ENCODE data around the gene GJB5. TPM values are rescaled to one million over a fixed set of nuclear protein-coding genes. Genes with fewer than 3 reads are reported as not detected.
"Not testable (repeated sequence)": the region's sequence is repeated elsewhere in the genome, so short reads cannot be mapped to it uniquely, and the experiment has no call there.

GJB5 gene
- total RNA-seq, 5 donors from 2014 or later (not counting 1 experiment from before 2014, with no cell fraction given), result not detected

DNA sequence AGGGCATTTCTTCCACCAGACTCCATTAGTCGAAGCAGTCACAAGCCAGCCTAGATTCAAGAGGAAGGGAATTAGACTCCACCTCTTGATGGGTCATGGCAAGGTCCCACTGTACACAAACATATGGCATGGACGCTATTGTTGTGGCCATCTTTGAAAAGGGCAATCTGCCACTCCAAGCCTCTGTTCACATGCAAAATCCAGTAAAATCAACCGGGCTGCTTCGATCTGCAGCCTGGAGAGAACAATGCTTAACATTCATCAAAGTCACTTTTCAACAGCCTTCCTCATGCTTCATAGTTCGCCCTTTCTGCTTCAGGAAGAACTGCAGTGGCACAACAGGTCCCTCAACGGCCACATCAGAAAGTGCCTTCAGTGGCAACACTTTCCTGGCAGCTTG, 28.0 kb upstream of the GJB5 start:
- Mint-ChIP-seq H3K27ac (no peak overlapping the region), H3K36me3 (no peaks in the 10 kb centered on the region), H3K27me3 (peaks cover 24 to 30% of the 10 kb centered on the region in 2 donors), H3K9me3 (no peaks in the 10 kb centered on the region), H3K4me1 (no peaks in the 10 kb centered on the region), H3K4me3 (no peak overlapping the region)
- Histone ChIP-seq H3K4me3 (ENCODE audit: control insufficient read depth in 1 of 2, extremely low read depth in 1 of 2, low read length in 1 of 2) (no peak overlapping the region), H3K27ac (ENCODE audit: low read length) (no peak overlapping the region), H3K27me3 (replicated peaks in 1 of 2; ENCODE audit: control insufficient read depth in 2 of 2, extremely low read depth in 1 of 2, insufficient read depth in 2 of 2, low read length in 1 of 2) (peaks cover 0 to 34% of the 10 kb centered on the region in 2 experiments), H3K9me3 (no peaks in the 10 kb centered on the region), H3K4me1 (ENCODE audit: control insufficient read depth in 1 of 2, extremely low read depth in 1 of 2, insufficient read depth in 2 of 2, low read length in 2 of 2) (no peaks in the 10 kb centered on the region), H3K36me3 (ENCODE audit: control insufficient read depth in 2 of 2, extremely low read depth in 1 of 2, insufficient read depth in 1 of 2, low read length in 1 of 2) (no peaks in the 10 kb centered on the region)
- ATAC-seq (replicated peaks in 1 of 4), result no peak
- CTCF ChIA-PET, result no interaction called here
- WGBS (ENCODE audit: insufficient coverage), result 38% methylated on average over 4 of the region's 6 CpGs
- DNase-seq, result no peak
- POLR2A ChIA-PET, result no interaction called here

DNA sequence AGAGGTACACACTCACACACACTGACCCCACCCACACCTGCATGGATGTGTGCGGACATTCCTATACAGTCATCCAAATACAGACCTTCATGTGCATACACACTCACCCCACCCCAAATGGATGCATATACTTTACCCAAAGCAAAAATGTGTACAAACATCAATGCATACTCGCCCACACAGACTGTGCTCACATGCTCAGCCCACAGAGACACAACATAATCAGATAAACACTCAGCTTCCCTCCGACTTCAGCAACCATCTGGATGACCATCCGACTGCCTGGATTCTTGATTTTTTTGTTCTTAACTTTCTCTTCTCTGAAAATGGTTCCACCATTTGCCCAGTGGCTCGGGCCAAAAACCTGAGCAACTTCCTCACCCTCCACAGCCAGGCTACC, 24.4 kb upstream of the GJB5 start:
- Mint-ChIP-seq H3K4me3 (no peak overlapping the region), H3K4me1 (no peaks in the 10 kb centered on the region), H3K27ac (no peak overlapping the region), H3K36me3 (no peaks in the 10 kb centered on the region), H3K27me3 (peaks cover 14 to 16% of the 10 kb centered on the region in 2 donors), H3K9me3 (no peaks in the 10 kb centered on the region)
- DNase-seq (no peak), ATAC-seq (replicated peaks in 1 of 4) (no peak)
- Histone ChIP-seq H3K36me3 (ENCODE audit: control insufficient read depth in 2 of 2, extremely low read depth in 1 of 2, insufficient read depth in 1 of 2, low read length in 1 of 2) (no peaks in the 10 kb centered on the region), H3K9me3 (no peaks in the 10 kb centered on the region), H3K4me1 (ENCODE audit: control insufficient read depth in 1 of 2, extremely low read depth in 1 of 2, insufficient read depth in 2 of 2, low read length in 2 of 2) (no peaks in the 10 kb centered on the region), H3K27ac (ENCODE audit: low read length) (no peak overlapping the region), H3K27me3 (replicated peaks in 1 of 2; ENCODE audit: control insufficient read depth in 2 of 2, extremely low read depth in 1 of 2, insufficient read depth in 2 of 2, low read length in 1 of 2) (peaks cover 0 to 25% of the 10 kb centered on the region in 2 experiments), H3K4me3 (ENCODE audit: control insufficient read depth in 1 of 2, extremely low read depth in 1 of 2, low read length in 1 of 2) (no peak overlapping the region)
- 78% methylated on average over 5 of the region's 5 CpGs for WGBS (ENCODE audit: insufficient coverage)
- ChIA-PET CTCF (no interaction called here), POLR2A (no interaction called here)

DNA sequence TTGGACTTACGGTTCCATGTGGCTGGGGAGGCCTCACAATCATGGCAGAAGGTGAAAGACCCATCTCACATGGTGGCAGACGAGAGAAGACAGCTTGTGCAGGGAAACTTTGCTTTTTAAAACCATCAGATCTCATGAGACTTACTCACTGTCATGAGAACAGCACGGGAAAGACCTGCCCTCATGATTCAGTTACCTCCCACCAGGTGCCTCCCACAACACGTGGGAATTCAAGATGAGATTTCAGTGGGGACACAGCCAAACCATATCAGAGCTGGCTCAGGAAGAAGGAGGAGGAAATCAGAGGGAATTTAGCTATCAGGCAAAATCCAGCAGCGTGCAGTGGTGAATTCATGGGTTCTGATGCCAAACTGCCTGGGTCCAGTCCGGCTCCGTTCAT, 22.0 kb upstream of the GJB5 start:
- ATAC-seq (replicated peaks in 1 of 4); H3K36me3 ChIP-seq (ENCODE audit: control insufficient read depth in 2 of 2, extremely low read depth in 1 of 2, insufficient read depth in 1 of 2, low read length in 1 of 2); H3K36me3 Mint-ChIP-seq; CTCF ChIA-PET; H3K27ac Mint-ChIP-seq; H3K4me3 Mint-ChIP-seq; H3K27ac ChIP-seq (ENCODE audit: low read length); DNase-seq; POLR2A ChIA-PET; H3K4me1 Mint-ChIP-seq; H3K9me3 Mint-ChIP-seq; H3K9me3 ChIP-seq; H3K4me1 ChIP-seq (ENCODE audit: control insufficient read depth in 1 of 2, extremely low read depth in 1 of 2, insufficient read depth in 2 of 2, low read length in 2 of 2); H3K4me3 ChIP-seq (ENCODE audit: control insufficient read depth in 1 of 2, extremely low read depth in 1 of 2, low read length in 1 of 2): not testable (repeated sequence)
- H3K27me3 ChIP-seq (replicated peaks in 1 of 2; ENCODE audit: control insufficient read depth in 2 of 2, extremely low read depth in 1 of 2, insufficient read depth in 2 of 2, low read length in 1 of 2), result peaks cover 0 to 17% of the 10 kb centered on the region in 2 experiments
- 84% methylated on average over 2 of the region's 7 CpGs for WGBS (ENCODE audit: insufficient coverage)
- peaks cover 13 to 23% of the 10 kb centered on the region in 2 donors for H3K27me3 Mint-ChIP-seq

DNA sequence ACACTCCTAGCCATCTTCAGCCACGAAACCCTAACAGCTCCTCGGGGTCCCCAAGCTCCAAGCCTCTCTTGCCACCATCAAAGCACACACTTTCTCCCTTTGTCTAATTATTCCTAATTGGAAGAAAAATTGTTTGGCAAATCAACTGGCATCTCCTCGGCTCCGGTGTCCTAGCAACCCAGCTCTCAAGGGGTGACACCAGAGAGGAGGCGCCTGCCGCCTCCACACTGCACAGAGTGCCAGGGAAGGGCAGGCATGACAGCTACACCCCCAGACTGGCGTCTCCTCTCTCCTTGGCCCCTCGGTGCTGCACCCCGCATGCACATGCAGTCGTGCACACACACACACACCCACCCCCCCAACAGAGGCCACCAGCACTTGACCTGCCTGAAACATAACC, 18.2 kb upstream of the GJB5 start:
- Mint-ChIP-seq H3K4me1 (no peaks in the 10 kb centered on the region), H3K9me3 (no peaks in the 10 kb centered on the region), H3K36me3 (no peaks in the 10 kb centered on the region), H3K4me3 (no peak overlapping the region), H3K27me3 (peaks cover 14 to 23% of the 10 kb centered on the region in 2 donors), H3K27ac (no peak overlapping the region)
- Histone ChIP-seq H3K36me3 (ENCODE audit: control insufficient read depth in 2 of 2, extremely low read depth in 1 of 2, insufficient read depth in 1 of 2, low read length in 1 of 2) (no peaks in the 10 kb centered on the region), H3K4me3 (ENCODE audit: control insufficient read depth in 1 of 2, extremely low read depth in 1 of 2, low read length in 1 of 2) (no peak overlapping the region), H3K27me3 (replicated peaks in 1 of 2; ENCODE audit: control insufficient read depth in 2 of 2, extremely low read depth in 1 of 2, insufficient read depth in 2 of 2, low read length in 1 of 2) (peaks cover 0 to 7% of the 10 kb centered on the region in 2 experiments), H3K4me1 (ENCODE audit: control insufficient read depth in 1 of 2, extremely low read depth in 1 of 2, insufficient read depth in 2 of 2, low read length in 2 of 2) (no peaks in the 10 kb centered on the region), H3K9me3 (no peaks in the 10 kb centered on the region), H3K27ac (ENCODE audit: low read length) (no peak overlapping the region)
- ATAC-seq (replicated peaks in 1 of 4), result no peak
- ChIA-PET POLR2A (no interaction called here), CTCF (no interaction called here)
- 94% methylated on average over 5 of the region's 10 CpGs for WGBS (ENCODE audit: insufficient coverage)
- DNase-seq, result no peak

DNA sequence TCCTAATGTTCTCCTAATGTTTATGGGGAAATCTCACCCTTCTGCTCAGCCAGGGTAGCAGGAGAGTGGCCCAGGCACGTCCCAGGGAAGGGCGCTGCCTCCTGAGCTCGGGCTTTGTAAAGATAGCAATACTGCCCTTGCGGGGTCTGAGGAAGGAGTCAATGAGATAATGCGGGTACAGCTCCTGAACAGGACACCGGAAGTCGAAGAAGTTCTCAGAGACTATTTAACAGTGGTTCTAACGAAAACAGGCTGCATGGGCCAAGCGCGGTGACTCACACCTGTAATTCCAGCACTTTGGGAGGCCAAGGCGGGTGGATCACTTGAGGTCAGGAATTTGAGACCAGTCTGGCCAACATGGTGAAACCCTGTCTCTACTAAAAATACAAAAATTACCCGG, 17.6 kb upstream of the GJB5 start:
- peaks cover 0 to 12% of the 10 kb centered on the region in 2 experiments for H3K27me3 ChIP-seq (replicated peaks in 1 of 2; ENCODE audit: control insufficient read depth in 2 of 2, extremely low read depth in 1 of 2, insufficient read depth in 2 of 2, low read length in 1 of 2)
- H3K4me1 ChIP-seq (ENCODE audit: control insufficient read depth in 1 of 2, extremely low read depth in 1 of 2, insufficient read depth in 2 of 2, low read length in 2 of 2); H3K27ac ChIP-seq (ENCODE audit: low read length); H3K9me3 ChIP-seq; H3K36me3 ChIP-seq (ENCODE audit: control insufficient read depth in 2 of 2, extremely low read depth in 1 of 2, insufficient read depth in 1 of 2, low read length in 1 of 2); ATAC-seq (replicated peaks in 1 of 4); H3K36me3 Mint-ChIP-seq; CTCF ChIA-PET; H3K4me3 ChIP-seq (ENCODE audit: control insufficient read depth in 1 of 2, extremely low read depth in 1 of 2, low read length in 1 of 2); H3K4me1 Mint-ChIP-seq; H3K4me3 Mint-ChIP-seq; H3K27ac Mint-ChIP-seq; POLR2A ChIA-PET; DNase-seq; H3K9me3 Mint-ChIP-seq: not testable (repeated sequence)
- H3K27me3 Mint-ChIP-seq, result peaks cover 14 to 23% of the 10 kb centered on the region in 2 donors
- WGBS (ENCODE audit: insufficient coverage), result 83% methylated on average over 8 of the region's 12 CpGs

DNA sequence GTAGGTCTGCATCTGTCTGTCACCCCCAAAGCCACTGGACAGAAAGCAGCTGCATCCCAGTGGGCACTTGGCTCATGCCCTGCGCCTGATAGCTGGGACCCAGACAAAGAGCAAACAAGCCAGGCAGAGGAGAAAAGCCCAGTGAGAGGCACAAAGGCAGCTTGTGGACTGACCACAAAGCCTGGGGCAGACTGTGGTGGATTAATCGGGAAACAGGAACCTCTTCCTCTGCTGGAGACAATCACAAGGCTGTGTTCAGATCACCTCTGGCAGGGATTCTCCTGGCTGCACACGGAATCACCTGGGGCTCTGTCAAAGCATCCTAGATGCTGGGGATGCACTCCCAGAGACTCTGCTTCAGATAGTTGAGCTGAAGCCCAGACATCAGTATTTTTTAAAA, 15.2 kb upstream of the GJB5 start:
- no peak overlapping the region for H3K4me3 Mint-ChIP-seq
- ChIA-PET CTCF (no interaction called here), POLR2A (no interaction called here)
- no peak for DNase-seq
- H3K36me3 Mint-ChIP-seq, result no peaks in the 10 kb centered on the region
- no peak overlapping the region for H3K27ac Mint-ChIP-seq
- no peak for ATAC-seq (replicated peaks in 1 of 4)
- Histone ChIP-seq H3K36me3 (ENCODE audit: control insufficient read depth in 2 of 2, extremely low read depth in 1 of 2, insufficient read depth in 1 of 2, low read length in 1 of 2) (no peaks in the 10 kb centered on the region), H3K4me1 (ENCODE audit: control insufficient read depth in 1 of 2, extremely low read depth in 1 of 2, insufficient read depth in 2 of 2, low read length in 2 of 2) (peaks cover 0 to 6% of the 10 kb centered on the region in 2 experiments), H3K27me3 (replicated peaks in 1 of 2; ENCODE audit: control insufficient read depth in 2 of 2, extremely low read depth in 1 of 2, insufficient read depth in 2 of 2, low read length in 1 of 2) (peaks cover 0 to 25% of the 10 kb centered on the region in 2 experiments), H3K4me3 (ENCODE audit: control insufficient read depth in 1 of 2, extremely low read depth in 1 of 2, low read length in 1 of 2) (no peak overlapping the region), H3K27ac (ENCODE audit: low read length) (no peak overlapping the region), H3K9me3 (no peaks in the 10 kb centered on the region)
- H3K27me3 Mint-ChIP-seq, result peaks cover 13 to 19% of the 10 kb centered on the region in 2 donors
- WGBS (ENCODE audit: insufficient coverage), result 67% methylated on average over 3 of the region's 3 CpGs
- H3K4me1 Mint-ChIP-seq, result peaks cover 3 to 8% (median 3%) of the 10 kb centered on the region in 3 donors
- no peaks in the 10 kb centered on the region for H3K9me3 Mint-ChIP-seq

DNA sequence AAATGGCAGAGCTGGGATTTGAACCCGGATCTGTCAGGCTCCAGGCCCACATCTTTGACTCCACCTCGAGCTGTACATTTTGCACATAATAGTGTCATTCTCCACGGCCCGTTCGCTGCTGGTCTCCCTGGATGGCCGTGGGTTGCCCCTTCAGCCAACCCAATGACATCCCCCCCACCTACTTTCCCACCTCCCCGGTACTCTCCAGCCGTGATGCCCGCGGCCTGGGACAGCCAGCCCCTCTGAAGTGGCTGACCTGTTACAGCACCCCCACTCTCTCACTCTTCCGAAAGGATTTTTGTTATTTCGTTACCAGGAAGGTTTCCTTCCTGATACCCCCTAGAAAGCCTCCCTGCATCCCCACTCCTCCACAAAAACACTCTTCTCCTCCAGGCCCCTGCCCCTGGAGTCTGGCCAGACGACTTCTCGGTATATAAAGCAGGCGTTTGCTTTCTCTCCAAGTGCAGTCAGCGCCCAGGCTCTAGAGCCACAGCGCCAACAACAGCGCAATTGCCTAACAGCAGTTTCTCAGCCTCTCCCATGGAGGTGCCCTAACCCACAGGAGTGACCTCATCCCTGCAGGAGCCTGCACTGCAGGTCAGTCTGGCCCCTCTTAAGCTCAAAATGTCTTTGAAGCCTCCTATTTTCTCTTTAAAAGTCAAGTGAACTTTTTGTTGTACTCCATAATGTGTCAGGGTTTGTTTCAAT, 14.5 kb upstream of the GJB5 start:
- H3K27me3 Mint-ChIP-seq, result peaks cover 13 to 17% of the 10 kb centered on the region in 2 donors
- no peaks in the 10 kb centered on the region for H3K9me3 ChIP-seq
- peaks cover 0 to 6% of the 10 kb centered on the region in 2 experiments for H3K4me1 ChIP-seq (ENCODE audit: control insufficient read depth in 1 of 2, extremely low read depth in 1 of 2, insufficient read depth in 2 of 2, low read length in 2 of 2)
- no peak overlapping the region for H3K27ac Mint-ChIP-seq
- ATAC-seq (replicated peaks in 1 of 4) (no peak), DNase-seq (no peak)
- ChIA-PET POLR2A (no interaction called here), CTCF (no interaction called here)
- no peaks in the 10 kb centered on the region for H3K36me3 ChIP-seq (ENCODE audit: control insufficient read depth in 2 of 2, extremely low read depth in 1 of 2, insufficient read depth in 1 of 2, low read length in 1 of 2)
- no peak overlapping the region for H3K27ac ChIP-seq (ENCODE audit: low read length)
- H3K4me3 Mint-ChIP-seq, result no peak overlapping the region
- no peaks in the 10 kb centered on the region for H3K9me3 Mint-ChIP-seq
- no peaks in the 10 kb centered on the region for H3K36me3 Mint-ChIP-seq
- no peak overlapping the region for H3K4me3 ChIP-seq (ENCODE audit: control insufficient read depth in 1 of 2, extremely low read depth in 1 of 2, low read length in 1 of 2)
- 64% methylated on average over 18 of the region's 18 CpGs for WGBS (ENCODE audit: insufficient coverage)
- H3K4me1 Mint-ChIP-seq, result peaks cover 3 to 8% (median 3%) of the 10 kb centered on the region in 3 donors
- H3K27me3 ChIP-seq (replicated peaks in 1 of 2; ENCODE audit: control insufficient read depth in 2 of 2, extremely low read depth in 1 of 2, insufficient read depth in 2 of 2, low read length in 1 of 2), result peaks cover 0 to 29% of the 10 kb centered on the region in 2 experiments

Data from T-cell (primary cell).